ENCODE data around the gene PPP2R5C.
A peak's percentile ranks its signal among the peaks of the same experiment; 100 is the strongest.

PPP2R5C gene

DNA sequence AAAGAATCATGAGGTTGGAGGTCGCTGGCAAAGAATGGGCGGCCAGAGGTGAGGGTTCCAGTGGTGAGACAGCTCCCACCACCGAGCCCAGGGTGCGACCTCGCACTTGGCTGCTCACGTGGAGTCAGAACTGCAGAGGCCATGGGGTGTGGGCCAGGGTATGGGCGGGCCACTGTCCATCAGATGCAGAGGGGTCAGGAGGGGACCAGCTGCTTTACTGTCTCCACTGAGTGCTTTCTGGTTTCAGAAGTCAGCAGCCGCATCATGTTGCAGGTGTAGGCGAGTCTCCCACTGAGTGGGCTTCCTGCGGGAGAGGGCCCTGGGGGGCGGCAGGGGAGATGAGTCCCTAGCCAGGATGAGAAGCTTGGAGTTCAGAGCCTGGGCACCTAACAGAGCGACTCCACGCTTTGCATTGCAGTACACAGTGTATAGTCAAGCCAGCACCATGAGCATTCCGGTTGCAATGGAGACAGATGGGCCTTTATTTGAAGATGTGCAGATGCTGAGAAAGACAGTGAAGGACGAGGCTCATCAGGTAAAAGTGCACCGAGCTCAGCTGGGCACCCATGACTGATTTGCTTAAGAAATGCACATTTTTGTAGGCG lies 156.0 kb downstream of the PPP2R5C start:
- DNase-seq (ENCODE audit: low spot score), result no peak

DNA sequence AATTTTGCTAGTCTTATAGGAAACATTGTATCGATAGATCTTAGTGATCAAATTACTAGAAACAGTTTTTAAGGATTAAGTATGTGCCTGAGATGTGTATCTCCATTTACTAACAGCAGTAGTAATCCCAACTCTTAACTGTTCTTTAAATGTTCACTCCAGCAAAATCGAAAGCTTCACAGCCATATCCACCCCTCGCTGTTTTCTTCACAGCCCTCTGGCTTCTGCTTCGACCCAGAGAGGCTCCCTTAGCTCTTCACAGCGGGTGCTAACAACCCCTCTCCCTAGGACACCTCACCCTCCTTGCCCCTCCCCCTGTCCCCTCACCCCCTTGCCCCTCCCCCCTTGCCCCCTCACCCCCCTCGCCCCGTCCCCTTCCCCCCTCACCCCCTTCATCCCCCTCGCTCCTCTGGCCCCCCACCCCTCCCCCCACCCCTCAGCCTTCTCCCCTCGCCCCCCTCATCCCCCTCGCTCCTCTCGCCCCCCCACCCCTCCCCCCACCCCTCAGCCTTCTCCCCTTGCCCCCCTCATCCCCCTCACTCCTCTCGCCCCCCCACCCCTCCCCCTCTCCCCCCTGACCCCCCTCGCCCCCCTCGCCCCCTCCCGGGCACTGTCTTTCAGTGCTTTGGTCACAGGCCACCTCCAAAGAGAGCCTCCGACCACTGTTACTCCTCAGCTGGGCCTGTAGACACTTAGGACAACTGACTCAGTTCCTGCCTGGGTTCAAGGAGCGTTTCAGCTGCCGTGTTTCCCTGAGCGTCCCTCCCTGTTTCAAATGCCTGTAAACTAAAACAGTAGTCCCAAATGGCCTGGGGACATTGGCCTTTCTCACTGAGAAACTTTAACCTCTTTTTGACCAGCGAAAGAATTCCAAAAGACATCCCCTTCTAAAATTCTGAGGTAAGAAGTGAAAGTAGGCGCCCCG lies 156.8 kb downstream of the PPP2R5C start:
- no peak for DNase-seq (ENCODE audit: low spot score)

DNA sequence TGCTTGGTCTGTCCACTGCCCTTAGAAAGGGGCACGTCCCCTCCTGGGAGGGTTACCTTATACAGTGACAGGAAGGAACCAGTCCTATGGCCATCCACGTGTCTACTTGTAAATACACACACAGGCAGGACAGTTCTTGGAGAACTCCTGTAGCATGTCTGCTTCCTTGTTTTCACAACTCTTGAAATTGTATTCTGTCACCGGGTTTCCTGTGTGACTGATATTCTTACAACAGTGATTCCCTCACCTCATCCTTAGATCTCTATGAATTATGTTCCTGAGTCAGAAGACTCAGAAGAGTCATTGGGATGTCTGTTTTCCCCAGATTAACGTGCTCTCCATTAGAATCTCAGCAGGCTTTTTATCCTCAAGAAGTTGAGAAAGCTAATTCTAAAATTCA lies 158.8 kb downstream of the PPP2R5C start:
- no peak for DNase-seq (ENCODE audit: low spot score)

DNA sequence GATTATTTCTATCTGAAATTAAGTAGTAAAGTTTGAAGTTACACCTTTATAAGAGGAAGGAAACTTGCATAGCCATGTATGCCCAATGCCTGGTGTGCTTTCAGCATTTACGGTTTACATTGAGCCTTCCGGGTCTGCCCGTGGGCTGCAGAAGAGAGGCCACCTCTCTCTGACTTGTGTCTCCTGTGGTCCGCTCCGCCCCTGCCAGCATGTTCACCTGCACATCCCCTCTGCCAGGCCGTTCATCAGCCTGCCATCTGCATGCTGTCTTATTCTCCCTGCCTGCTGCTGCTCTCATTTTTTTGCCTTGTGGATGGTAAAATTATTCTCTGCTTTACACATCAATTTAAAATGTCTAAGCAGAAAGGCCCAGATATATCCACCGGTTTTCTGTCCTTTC lies 161.4 kb downstream of the PPP2R5C start:
- DNase-seq (ENCODE audit: low spot score), result no peak

DNA sequence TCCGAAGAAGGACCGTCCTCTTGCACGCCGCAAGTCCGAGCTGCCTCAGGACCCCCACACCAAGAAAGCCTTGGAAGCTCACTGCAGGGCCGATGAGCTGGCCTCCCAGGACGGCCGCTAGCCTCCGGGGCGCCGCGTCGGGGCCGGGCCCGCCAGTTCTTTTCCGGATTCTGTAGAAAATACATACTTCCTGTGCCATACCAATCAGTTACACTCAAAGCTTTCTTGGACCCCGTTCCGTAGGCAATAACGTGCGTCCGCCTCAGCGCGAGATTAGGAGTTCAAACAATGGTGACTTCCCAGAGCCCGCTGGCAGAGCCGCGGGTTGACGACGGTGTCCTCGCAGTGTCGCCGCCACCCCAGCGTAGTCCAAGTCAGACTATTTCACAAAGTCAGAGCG lies 163.6 kb downstream of the PPP2R5C start:
- no peak for DNase-seq (ENCODE audit: low spot score)

DNA sequence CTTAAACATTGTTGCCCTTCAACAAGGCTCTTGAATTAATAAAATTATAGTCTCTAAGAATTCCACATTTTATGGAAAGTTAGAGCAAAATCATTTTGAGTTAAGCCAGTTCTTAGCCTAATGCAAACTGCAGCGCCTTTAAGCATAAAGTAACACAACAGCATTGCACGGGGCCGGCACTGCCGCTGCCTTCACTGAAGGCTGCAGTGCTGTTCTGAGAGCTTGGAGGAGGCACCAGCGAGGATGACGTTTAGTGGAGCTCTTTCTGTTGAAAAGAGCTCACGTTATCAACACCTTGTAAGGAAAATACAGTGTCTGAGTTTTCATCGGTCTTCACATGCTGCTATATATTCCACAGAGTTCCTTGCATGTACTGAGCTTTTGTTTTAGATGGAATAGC lies 164.6 kb downstream of the PPP2R5C start:
- DNase-seq (ENCODE audit: low spot score), result no peak

DNA sequence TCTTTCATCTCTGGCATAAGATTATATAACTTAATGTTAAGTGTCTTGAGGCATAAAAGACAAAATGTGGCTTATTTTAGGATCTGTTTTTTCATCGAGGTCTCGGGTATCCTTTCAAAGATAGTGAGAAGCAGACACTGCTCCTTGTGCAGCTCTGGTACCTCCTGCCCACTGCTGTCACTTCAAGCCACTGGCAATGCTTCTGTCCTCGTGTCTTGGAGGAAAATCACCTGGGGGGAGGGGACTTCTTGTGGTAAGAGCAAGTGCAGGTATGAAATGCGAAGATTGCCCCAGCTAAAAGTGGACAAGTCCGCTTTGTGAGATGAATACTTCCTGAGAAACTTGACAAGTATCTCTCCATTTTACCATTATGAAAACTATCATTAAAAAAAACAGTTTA lies 165.1 kb downstream of the PPP2R5C start:
- no peak for DNase-seq (ENCODE audit: low spot score)

DNA sequence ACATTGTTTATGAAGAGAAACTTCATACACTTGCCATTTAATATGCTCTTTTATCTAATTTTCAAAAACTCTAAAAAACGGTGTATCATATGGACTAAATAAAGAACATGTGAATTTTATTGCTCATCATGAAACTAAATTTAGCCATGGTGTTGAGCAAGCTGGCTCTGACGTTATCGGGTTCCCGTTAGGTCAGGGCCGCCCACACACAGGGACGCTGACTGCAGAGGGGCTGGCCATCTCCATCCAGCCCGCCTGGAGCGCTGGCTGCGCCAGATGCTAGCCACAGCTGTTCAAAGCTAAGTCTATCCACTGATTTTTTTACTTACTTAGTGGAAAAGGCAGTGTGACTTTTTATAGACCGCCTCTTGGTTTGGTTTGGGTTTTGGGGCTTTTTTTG lies 166.3 kb downstream of the PPP2R5C start:
- DNase-seq (ENCODE audit: low spot score), result peak; percentile 95

DNA sequence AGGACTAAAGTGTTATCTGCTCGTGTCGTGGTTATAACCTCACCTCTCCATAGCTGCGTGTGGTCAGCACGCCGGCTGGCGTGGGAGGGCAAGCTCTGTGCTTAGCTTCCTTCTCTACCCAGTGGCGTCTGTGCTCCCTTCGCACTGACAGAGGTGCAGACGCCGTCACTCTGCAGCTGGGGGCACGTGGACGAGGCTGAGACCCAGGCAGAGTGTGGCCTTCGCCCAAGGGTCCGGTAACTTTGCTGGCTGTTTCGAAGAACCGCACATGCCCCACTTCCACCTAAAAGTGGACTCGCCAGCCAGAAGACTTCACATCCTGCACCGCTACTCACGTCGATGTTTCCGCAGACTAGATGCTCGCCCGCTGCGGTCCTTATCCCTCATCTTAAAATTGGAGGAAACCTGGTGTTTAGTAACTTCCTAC lies 166.9 kb downstream of the PPP2R5C start:
- DNase-seq (ENCODE audit: low spot score), result no peak

DNA sequence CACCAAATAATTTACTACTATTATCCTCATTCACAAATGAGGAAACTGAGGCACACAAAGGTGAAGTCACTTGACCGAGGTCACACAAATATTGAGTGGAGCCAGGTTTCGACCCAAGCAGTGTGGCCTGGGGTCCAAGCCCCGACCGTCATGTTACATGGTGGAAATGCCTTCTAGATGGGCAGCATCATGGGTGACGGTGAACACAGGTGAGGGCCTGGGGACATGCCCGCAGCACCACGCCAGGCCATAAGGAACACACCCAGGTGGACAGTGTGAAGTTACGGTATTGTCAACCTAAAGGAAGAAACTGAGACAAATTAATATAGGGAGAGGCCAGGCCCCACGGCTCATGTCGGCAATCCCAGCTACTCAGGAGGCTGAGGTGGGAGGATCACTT lies 167.6 kb downstream of the PPP2R5C start:
- DNase-seq (ENCODE audit: low spot score), result no peak

DNA sequence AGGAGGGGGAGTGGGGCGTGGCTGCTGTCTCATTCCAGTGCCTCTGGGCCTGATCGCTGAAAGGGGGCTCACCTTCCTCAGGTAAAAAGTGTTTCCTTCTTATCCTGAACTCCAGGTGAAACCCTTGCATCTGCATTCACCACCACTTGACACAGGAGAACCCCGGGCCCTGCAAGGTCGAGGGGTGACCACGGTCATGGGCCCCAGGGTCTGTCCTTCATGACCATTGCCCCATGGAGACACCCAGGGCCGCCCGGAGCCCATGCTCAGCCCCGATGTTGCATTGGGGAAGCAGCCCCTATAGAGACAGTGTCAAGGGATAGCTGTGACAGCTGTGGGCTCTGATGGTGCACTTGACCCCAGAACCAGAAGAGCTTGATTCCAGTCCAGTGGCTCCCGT lies 168.4 kb downstream of the PPP2R5C start:
- DNase-seq (ENCODE audit: low spot score), result no peak

DNA sequence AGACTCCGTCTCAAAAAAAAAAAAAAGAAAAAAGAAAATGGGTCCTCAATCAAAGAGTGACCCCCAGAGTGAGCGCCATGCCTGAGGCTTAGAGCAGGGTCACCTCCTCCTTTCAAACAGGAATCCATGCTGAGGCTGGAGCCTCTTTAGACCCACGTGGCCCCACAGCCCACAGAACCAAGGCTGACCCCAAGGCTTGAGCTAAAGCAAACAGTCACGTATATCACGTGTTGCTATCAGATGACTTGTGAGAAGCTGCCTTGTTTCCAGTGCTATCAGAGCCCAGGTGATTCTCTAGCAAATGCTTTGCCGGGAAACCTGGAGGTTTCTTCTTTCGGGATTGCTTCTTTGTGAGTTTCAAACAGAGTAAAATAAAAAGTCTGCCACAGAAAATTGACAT lies 171.2 kb downstream of the PPP2R5C start:
- no peak for DNase-seq (ENCODE audit: low spot score)

DNA sequence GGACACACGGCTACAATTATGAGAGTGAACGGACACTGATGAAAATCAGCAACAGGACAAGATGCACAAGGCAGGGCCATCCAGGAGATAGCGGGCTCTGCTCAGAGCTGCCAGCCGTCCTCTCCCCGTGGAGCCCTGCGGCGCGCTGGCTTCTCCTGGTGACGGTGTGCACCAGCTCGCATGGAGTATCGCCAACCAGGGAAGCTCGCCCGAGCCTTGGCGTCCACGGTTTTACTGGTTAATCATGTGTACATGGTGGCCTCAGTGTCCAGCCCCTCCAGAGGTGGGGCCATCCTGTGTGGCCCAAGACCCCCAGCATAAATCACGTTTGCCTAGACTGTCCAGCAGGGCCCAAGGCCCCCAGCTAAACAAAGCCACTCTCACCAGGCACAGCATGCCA lies 171.7 kb downstream of the PPP2R5C start:
- DNase-seq (ENCODE audit: low spot score), result no peak

DNA sequence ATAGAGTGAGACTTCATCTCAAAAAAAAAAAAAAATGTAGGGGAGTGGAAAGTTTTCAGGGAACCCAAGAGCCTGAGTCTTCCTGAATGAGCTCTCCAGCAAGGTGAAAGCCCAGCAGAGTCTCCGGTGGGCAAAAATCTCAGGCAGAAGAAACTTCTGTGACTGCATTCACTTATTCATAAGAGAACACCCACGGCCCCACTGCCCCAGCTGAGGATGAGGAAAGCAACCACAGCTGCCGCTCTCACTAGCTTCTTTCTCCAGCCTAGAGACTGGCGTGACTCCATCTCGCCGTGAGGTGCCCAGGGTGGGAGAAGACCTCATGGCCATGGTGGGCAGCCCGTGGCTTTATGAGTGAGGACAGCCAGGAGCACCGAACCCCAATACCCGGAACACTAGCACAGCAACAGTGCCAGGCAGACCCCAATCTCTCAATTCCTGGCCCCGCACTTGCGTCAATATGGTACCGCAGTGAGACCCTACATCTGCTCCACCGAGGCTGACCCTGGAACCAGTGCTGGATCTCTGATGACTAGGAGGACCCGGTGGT lies 173.2 kb downstream of the PPP2R5C start:
- DNase-seq (ENCODE audit: low spot score), result no peak

DNA sequence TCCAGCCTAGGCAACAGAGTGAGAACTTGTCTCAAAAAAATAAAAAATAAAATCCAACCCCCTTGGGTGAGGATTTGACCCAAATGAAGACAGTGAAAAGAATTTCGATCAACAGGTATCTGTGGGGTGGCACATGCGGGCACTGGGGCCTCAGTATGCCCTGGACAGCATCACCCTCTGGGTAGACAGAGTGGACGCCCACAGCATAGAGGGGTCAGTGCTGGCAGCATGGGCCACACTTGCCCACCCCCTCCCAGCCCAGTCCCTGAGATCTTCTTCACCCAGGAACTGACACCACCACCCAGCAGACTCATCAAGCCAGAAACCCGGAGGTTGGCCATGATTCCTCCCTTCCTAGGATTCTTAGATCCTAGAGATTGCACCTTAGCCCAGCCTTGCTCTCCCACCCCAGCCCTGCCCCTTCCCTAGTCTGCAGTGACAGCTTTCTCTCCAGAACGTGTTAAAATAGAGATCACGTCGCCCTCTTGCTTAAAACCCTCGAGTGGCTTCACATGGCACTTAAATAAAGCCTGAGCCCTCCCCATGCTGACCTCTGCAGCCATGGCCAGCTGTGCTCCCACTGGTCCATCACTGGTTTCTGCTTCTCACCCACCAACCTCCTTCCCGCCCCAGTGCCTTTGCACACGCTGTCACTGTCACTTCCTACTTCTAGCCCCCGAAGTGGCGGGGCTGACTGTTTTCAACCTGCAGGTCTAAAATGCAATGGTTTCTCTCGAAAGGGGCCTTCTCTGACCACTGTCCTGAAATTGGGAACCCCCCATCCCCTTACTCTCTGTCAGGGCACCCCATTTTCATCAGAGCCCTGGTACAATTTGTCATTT lies 176.6 kb downstream of the PPP2R5C start:
- no peak for DNase-seq (ENCODE audit: low spot score)

DNA sequence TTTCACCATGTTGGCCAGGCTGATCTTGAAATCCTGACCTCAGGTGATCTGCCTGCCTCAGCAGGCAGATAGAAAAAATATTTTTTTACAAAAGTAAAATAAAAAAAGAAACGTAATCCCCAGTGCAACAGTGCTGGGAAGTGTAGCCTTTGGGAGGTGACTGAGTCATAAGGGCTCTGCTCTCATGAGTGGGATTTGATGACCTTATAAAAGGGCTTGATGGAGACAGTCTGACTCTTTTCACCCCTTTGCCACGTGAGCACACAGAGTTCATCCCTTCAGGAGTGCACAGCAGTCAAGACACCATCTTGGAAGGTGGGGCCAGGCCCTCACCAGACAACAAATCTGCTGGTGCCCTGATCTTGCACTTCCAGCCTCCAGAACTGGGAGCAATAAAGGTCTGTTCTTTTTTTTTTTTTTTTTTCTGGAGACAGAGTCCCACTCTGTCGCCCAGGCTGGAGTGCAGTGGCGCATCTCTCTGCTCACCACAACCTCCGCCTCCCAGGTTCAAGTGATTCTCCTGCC lies 178.2 kb downstream of the PPP2R5C start:
- DNase-seq (ENCODE audit: low spot score), result no peak

DNA sequence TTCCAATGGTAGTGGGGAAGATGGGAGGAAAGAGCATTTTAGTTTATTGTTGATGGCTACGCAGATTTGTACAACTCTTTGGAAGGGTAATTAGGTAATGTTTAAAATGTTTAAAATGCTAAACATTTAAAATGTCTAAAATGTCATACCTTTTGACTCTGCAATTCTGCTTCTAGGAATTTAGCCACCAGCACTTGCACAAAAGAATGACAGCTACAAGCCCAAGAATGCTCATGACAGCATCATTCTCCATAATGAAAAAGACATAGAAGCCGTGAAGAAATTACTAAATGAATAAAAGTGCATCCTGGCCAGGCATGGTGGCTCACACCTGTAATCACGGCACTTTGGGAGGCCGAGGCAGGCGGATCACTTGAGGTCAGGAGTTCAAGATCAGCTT lies 182.9 kb downstream of the PPP2R5C start:
- DNase-seq (ENCODE audit: low spot score), result no peak

DNA sequence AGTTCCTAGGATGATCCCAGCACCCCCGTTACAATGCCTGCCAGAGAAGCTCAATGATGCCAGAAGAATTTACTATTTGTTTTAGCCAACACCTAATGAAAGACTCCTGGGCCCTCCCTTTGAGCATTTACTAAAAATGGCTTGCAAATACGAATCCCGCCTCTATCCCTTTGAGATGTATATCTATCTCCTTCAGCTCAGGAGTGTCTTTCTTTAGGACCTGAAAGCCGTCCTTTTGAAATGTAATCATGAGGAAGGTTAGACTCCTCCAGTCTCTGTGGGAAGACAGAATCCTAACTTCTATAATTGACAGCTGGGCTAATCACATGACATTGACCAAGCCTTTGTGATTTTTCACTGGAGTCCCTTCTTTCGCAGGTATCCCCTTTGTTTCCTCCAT lies 183.7 kb downstream of the PPP2R5C start:
- no peak for DNase-seq (ENCODE audit: low spot score)

DNA sequence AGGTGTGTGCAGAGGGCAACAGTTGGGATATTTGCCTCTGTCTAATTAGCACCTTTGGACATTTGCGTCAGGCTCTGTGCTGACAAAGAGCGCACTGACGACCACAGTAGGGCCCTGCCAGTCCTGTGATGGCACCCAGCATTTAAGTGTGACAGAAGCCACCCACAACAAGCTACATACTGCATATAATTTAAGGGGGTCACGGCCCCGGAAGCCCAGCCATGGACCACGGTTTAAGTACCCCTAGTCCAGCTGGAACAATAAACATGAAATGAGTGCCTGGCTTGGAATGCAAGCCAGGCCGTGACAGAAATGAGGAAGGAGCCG lies 186.0 kb downstream of the PPP2R5C start:
- no peak for DNase-seq (ENCODE audit: low spot score)

DNA sequence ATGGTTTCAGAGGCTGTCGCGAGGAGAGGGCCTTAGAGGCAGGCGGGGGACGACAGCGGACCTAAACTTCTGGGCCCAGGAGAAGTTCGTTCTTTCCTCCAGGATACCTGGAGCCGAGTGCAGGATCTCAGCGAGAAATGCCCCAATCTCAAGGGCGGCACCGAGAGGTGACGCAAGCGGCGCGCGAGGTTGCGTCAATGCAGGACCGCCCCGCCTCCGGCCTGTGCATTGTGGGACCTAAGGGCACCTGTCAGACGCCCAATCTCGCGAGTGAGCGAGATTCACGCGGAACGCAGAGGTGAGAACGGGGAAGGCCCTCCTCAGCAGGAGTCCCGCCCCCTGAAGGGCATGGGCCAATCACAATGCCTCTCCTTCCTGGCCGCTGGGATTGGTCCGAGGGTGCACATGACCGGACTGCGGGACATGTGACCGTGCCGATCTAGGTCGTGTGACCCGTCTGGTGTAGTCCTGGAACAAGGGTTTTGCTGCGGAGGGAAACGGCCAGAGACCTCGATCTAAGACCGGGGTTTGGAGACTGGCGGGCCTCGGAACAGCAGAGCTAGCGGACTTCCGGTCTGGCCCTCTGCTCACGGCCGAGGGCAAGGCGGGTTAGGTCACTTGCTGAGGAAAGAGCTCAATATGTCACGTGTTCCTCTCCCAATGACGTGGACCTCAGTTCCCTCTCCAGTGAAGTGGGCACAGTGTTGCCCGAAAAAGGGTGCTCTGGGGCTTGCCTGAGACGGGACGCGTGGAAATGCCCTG lies 186.6 kb downstream of the PPP2R5C start:
- peak; percentile 97 for DNase-seq (ENCODE audit: low spot score)

DNA sequence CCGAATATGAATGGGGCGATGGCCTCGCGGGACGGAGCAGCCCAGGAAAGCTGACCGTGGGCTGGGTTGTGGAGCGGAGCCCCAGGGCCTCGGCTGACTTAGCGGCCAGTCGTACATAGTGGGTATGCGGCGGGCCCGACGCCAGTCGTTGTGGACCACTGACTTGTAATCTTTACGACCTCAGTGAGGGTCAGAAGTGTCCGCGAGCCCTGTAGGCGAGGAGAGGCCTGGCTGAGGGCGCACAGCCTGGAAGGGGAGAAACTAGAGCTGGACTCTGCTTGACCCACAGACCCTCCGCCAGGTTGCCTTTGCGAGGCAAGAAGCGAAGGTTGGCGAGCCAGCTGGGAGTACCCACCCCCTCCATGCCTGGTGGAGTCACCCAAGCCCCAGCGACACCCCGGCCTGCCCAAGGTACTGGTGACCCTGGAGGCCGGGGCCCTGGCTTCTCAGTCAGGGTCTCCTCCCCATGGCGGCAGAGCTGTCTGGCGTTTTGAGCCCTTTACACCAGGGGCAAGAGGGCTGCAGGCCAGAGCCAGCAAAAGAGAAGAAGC lies 187.2 kb downstream of the PPP2R5C start:
- no peak for DNase-seq (ENCODE audit: low spot score)

Data from AG08396 (cell line).